TTC549 (cell line): ENCODE measurements around the gene SYT2.
"Not testable (repeated sequence)": the region's sequence is repeated elsewhere in the genome, so short reads cannot be mapped to it uniquely, and the experiment has no call there.

Experiments
- FAIRE-seq: peaks from 2 replicates; lab custom pipeline; 2012; peaks lifted over from hg19 to GRCh38; lab: Jason Lieb, UNC

SYT2 gene

DNA sequence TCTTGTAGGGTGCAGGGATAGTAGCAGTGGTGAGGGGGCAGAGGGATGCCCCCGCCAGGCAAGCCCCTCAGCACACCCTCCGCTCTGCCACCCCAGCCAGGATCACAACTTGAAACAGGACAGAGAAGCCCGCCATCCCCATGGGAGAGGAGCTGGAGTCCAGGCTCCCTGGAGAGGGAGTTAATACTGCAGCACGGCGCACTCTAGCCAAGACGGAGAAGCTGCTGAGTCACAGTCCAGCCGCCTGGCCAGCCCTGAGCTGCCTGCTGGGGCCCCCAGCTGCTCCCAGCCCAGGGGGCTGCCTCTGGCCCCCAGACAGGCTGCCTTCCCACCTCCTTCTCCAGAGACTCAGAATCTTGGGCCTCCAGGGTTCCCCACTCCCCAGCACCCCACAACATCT lies 87.2 kb downstream of the SYT2 start:
- FAIRE-seq: no peak

DNA sequence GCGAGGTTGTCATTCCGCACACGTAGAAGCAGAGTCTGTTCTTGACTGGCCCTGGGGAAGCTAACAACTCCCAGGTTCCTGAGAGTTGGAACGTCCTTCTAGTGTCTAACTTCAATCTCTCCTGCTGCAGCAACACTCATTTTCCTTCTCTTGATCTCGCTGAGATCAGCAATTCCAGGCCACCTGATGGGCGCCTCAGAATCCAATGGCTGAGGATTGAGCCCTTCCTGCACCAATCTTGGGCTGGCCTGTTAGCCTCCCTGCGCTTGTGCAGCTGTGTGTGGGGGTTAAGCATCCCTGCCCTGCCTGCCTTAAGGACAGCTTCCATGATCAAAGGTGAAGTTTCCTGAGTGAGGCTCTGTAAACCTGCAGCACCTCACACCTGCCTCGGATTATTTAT lies 87.9 kb downstream of the SYT2 start:
- FAIRE-seq: no peak

DNA sequence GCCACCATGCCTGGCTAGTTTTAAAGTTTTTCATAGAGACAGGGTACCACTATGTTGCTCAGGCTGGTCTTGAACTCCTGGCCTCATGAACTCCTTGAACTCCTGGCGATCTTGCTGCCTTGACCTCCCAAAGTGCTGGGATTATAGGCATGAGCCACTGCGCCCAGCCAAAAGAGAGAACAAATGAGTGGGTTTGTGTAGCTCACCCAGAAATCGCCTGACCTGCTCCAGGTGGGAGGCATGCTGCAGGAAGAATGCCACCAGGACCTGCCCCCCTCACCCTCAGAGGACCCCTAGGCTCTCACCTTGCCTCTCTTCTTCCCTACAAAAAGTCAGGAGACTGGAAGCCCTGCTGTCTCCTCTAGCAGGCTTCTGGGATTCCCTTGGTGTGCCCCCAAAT lies 88.8 kb downstream of the SYT2 start:
- no peak for FAIRE-seq

GRCh38 chr1:202620036-202620435 lies 90.2 kb downstream of the SYT2 start:
- FAIRE-seq: not testable (repeated sequence)

GRCh38 chr1:202619505-202619904 lies 90.7 kb downstream of the SYT2 start:
- FAIRE-seq: no peak

- FAIRE-seq: not testable (repeated sequence)
Measured at GRCh38 chr1:202619012-202619411, 91.2 kb downstream of the SYT2 start.

DNA sequence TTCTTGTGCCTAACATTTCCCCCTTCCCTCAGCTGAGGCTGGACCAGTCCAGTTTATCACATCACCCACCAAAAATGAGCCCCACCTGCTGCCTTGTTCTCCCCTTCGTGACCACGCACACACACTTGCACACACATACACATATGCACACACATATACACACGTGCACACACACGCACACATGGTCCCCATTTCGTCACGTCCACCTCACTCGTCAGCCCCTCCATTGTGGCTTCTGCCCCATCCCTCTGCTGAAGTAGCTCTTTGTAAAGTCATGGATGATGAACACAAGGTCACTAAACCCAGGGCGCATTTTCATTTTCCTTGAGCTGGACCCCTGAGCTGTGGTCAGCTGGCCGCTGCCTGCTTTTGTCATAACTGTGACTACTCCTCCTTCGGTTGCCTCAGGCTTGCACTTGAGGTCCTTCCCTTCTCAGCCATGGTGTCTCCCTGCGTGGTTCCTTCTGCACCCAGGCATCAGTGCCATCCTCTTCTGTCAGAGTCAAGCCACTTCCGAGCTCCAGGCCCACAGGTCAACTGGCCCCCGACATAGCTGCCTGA lies 93.8 kb downstream of the SYT2 start:
- no peak for FAIRE-seq

GRCh38 chr1:202615501-202616354 lies 94.5 kb downstream of the SYT2 start:
- no peak for FAIRE-seq

DNA sequence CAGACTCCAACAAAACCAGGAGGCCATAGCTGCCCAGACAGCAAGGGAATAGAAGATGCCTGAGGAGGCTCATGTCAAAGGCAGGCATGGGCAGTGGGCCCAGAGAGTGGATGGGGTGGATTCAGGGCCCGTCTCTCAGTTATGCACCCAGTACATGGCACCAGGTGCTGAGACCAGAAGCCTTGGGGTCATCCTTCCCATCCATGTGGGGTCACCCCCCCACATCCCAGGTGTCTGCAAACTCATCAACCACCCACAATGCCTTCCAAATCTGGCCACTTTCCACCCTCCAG lies 95.1 kb downstream of the SYT2 start:
- not testable (repeated sequence) for FAIRE-seq

DNA sequence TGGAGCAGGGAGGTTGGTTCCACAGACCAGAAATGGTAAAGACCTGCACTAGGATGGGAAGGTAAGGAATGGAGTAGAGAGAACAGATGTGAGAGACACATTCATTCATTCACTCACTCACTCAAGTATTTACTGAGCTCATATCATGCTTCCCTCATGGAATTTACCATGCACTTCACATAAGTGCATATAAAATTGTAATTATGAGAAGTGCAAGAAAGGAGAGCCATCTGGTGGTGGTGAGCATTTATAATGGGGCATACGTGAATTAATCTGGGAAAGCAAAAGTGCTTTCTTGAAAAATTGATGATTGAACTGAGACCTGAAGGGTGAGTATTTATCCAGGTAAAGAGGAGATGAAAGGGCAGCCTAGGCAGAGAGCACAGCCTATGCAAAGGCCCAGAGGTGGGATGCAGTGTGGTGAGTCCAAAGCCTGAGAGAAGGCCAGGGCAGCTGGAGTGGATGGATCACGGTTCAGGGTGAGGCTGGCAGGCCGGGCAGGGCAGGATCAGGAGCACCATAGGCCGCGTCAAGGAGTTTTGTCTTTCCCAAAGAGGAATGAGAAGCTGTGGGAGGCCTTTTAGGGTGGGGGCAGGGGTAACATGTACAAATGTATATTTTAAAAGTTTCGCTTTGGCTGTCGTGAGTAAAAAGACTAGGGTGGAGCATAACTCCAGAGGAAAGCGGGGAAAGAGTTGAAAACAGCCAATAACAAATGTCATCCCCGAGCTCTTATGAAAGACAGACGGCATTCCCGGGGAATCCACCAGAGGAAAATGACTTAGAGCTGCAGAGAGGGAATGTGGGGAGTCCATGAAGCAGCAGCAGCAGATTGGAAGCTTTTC lies 95.7 kb downstream of the SYT2 start:
- FAIRE-seq: not testable (repeated sequence)

GRCh38 chr1:202613571-202613970 lies 96.7 kb downstream of the SYT2 start:
- FAIRE-seq: no peak

DNA sequence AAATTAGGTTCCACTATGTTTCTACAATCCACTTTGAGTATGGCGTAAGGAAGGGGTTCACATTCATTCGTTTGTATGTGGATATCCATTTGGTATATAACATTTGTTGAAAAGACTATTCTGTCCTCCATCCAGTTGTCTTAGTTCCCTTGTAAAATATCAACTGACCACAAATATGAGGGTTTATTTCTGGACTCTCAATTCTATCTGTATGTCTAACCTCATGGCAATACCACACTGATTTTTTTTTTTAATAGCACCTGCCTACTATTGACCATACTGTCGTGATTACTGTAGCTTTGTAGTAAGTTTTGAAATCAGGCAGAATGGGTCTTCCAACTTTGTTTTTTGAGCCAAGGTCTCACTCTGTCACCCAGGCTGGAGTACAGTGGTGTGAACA lies 98.2 kb downstream of the SYT2 start:
- not testable (repeated sequence) for FAIRE-seq

GRCh38 chr1:202605515-202605914 lies 104.7 kb downstream of the SYT2 start:
- no peak for FAIRE-seq

DNA sequence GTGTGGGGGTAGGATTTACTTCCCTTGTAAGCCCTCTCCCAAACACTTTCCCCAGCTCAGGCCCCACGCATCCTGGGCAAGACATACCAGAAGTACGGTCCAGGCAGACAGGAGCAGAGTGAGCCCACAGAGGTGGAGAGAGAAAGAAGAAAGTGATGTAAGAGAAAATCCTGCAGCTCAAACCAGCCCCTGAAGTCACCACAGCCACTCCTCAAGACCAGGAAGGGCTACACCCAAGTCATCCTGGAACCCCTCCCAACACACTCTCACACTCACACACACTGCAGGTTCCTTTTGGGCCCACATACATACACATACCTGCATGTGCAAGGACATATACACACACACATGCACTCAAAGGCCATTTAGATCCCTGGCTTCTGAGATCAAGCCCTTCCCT lies 106.8 kb downstream of the SYT2 start:
- FAIRE-seq: no peak

DNA sequence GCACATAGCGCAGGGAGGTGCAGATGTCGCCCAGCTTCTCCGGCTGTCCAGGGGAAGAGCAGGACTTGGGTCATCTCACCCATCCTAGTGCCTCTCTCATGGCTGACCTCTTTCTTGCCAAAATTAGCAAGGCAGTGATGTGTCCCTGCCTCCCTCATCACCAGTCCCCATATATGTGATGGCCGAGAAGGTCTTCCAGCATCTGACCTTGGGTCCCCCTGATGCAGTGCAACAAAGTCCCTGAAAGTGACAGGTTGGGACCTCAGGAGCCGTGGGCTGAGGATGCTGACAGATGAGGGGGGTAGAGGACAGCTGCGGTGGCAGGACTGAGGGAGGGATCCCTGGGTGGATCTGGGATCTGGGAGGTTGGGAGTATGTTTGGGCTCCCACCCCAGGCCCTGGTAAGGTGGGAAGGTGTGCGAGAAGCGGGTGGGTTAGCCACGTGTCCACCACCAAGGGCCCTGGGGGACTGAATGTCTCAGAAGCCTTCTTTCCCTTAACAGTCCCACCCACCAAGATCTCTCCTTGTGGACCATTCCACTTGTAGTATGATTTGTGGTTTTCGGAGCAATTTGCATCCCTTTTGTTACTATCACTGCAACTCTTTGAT lies 109.7 kb downstream of the SYT2 start:
- no peak for FAIRE-seq

GRCh38 chr1:202599669-202600431 lies 110.4 kb downstream of the SYT2 start:
- peak; percentile 39 for FAIRE-seq

DNA sequence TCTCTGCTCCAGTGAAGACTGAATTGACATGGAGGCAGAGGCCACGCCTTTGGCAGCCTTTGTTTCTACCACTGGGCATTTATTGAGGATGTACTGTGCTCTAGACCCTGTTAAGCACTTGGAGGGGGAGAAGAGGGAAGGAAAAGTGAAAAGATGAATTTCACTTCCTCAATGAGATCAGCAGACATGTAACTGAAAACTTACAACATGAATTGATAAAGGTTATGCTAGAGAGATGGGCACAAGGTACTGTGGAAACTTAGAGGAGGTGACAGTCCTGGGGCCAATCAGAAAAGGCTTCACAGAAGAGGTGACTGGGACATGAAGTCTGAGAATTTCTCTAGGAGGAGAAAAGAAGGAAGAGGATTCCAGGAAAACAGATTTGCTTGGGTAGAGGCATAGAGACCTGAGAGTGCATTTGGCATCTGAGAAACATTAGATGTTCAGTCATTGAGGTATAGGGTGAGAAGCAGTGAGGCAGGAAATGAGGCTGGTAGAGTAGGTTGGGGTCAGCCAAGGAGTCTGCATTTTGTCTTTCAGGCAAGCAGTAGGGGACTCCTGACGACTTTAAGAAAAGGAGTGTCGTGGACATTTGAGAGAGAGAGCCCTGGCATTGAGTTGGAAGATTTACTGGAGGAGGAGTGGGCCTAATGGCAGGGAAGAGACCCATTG lies 113.0 kb downstream of the SYT2 start:
- no peak for FAIRE-seq

GRCh38 chr1:202596638-202597037 lies 113.6 kb downstream of the SYT2 start:
- FAIRE-seq: no peak

DNA sequence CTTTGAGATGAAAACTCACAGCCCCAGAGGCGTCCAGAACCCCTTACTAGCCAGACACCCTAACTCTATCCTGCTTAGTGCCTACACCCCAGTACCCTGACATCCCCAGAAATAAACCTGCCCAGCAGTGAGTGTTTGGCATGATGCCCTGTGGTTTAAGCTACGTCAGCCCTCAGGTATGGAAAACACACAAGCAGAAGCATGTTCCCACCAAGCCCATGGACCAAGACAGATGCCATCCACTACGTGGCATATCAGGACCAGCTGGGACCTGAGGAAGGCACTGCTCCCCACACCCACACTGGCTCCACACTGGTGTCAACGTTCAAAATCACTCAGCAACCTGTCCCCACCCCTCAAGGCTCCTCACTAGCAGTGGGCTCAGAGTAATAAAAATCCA lies 116.4 kb downstream of the SYT2 start:
- no peak for FAIRE-seq

GRCh38 chr1:202592146-202592545 lies 118.1 kb downstream of the SYT2 start:
- FAIRE-seq: no peak

- no peak for FAIRE-seq
Measured at GRCh38 chr1:202591515-202591914, 118.7 kb downstream of the SYT2 start.
